A549 treated with dexamethasone at 1 μM for 4 hours (cell line): Measurements from ENCODE around the gene FAM78A. TPM values are rescaled to one million over a fixed set of nuclear protein-coding genes. Genes with fewer than 3 reads are reported as not detected.

Source experiments
- total RNA-seq: library from RNA; stranded (reverse); fragments of 200-300 nt; extraction: Qiagen RNA extraction; gene quantifications from 5 replicates; pipeline ENCODE4 v1.2.3, GENCODE V29; 2022

FAM78A gene
- total RNA-seq = 0.18 to 0.59 TPM (median 0.47 TPM) in 5 replicates

GRCh38 chr9:131276094-131276888, at the start of gene FAM78A:
FAM78A (minus strand) TSS chr9:131276510; CDS start chr9:131276179, 331 bp downstream.

GRCh38 chr9:131289301-131290035, 13.2 kb upstream of the FAM78A start, which contains the start of gene PLPP7:
PLPP7 (plus strand) TSS chr9:131289723; CDS start chr9:131289998, 275 bp downstream.

Other genes with a start within 250 kb of the FAM78A start
- gene AIF1L, start 180.0 kb downstream of the FAM78A start, total RNA-seq = 2.0 to 2.4 TPM (median 2.1 TPM) in 5 replicates
- 19.4 to 28.6 TPM (median 28.1 TPM) in 5 replicates for gene NUP214, start 150.9 kb downstream of the FAM78A start, total RNA-seq
- gene PLPP7, start 13.2 kb upstream of the FAM78A start, total RNA-seq = 0.09 TPM in 1 of 5 replicates, not detected in the others
- 40.7 to 86.6 TPM (median 77.6 TPM) in 5 replicates for gene PRRC2B, start 117.6 kb upstream of the FAM78A start, total RNA-seq
- 11.4 to 17.9 TPM (median 17.4 TPM) in 5 replicates for gene POMT1, start 226.4 kb upstream of the FAM78A start, total RNA-seq